ENCODE measurements around the gene NPPB. TPM values are rescaled to one million over a fixed set of nuclear protein-coding genes. Genes with fewer than 3 reads are reported as not detected.
A peak's percentile ranks its signal among the peaks of the same experiment; 100 is the strongest.

NPPB gene
- total RNA-seq, 4 donors from 2014 or later = not detected

- no peaks in the 10 kb centered on the region for H3K36me3 ChIP-seq
- peaks cover 0 to 4% of the 10 kb centered on the region in 2 donors for H3K27me3 ChIP-seq
- no peak overlapping the region for H3K4me3 ChIP-seq
- WGBS, 2 donors = 86 to 89% methylated on average over 3 of the region's 3 CpGs
- H3K4me1 ChIP-seq = no peaks in the 10 kb centered on the region
- TF ChIP-seq POLR2A (IDR thresholded peaks at IDR 0.05) (no peak), EP300 (IDR thresholded peaks at IDR 0.05) (no peak), CTCF (IDR thresholded peaks at IDR 0.05) (no peak)
- DNase-seq (ENCODE audit: low spot score in 2 of 2) = no peak
- H3K27ac ChIP-seq = no peak overlapping the region
- H3K9me3 ChIP-seq = no peaks in the 10 kb centered on the region
These were observed 10.4 kb upstream of the NPPB start for GRCh38 chr1:11869104-11869503.

- 75 to 76% methylated on average over 13 of the region's 13 CpGs for WGBS, 2 donors
- H3K4me1 ChIP-seq = no peaks in the 10 kb centered on the region
- no peaks in the 10 kb centered on the region for H3K36me3 ChIP-seq
- no peaks in the 10 kb centered on the region for H3K9me3 ChIP-seq
- peaks cover 0 to 4% of the 10 kb centered on the region in 2 donors for H3K27me3 ChIP-seq
- H3K4me3 ChIP-seq = no peak overlapping the region
- H3K27ac ChIP-seq = no peak overlapping the region
- no peak for TF ChIP-seq POLR2A (IDR thresholded peaks at IDR 0.05)
- DNase-seq (ENCODE audit: low spot score in 2 of 2) = no peak
These were observed 9.7 kb upstream of the NPPB start for GRCh38 chr1:11868331-11868980.

- no peak for TF ChIP-seq POLR2A (IDR thresholded peaks at IDR 0.05)
- TF ChIP-seq EP300 (IDR thresholded peaks at IDR 0.05) = no peak
- TF ChIP-seq CTCF (IDR thresholded peaks at IDR 0.05) = no peak
- Histone ChIP-seq H3K9me3 (no peaks in the 10 kb centered on the region), H3K27ac (no peak overlapping the region), H3K4me3 (no peak overlapping the region), H3K4me1 (peaks cover 0 to 8% (median 0%) of the 10 kb centered on the region in 4 donors), H3K36me3 (no peaks in the 10 kb centered on the region), H3K27me3 (peaks cover 0 to 34% of the 10 kb centered on the region in 2 donors)
- DNase-seq (ENCODE audit: low spot score in 2 of 2) = no peak
- 40 to 45% methylated on average over 6 of the region's 6 CpGs for WGBS, 2 donors
These were observed 4.1 kb upstream of the NPPB start for GRCh38 chr1:11862890-11863289.

- H3K27ac ChIP-seq = no peak overlapping the region
- 62 to 73% methylated on average over 1 of the region's 1 CpG for WGBS, 2 donors
- H3K36me3 ChIP-seq = no peaks in the 10 kb centered on the region
- H3K9me3 ChIP-seq = no peaks in the 10 kb centered on the region
- no peak overlapping the region for H3K4me3 ChIP-seq
- DNase-seq (ENCODE audit: low spot score in 2 of 2) = no peak
- peaks cover 0 to 50% of the 10 kb centered on the region in 2 donors for H3K27me3 ChIP-seq
- TF ChIP-seq CTCF (IDR thresholded peaks at IDR 0.05) = no peak
- no peak for TF ChIP-seq EP300 (IDR thresholded peaks at IDR 0.05)
- no peak for TF ChIP-seq POLR2A (IDR thresholded peaks at IDR 0.05)
- H3K4me1 ChIP-seq = peaks cover 0 to 8% (median 0%) of the 10 kb centered on the region in 4 donors
These were observed 1.8 kb upstream of the NPPB start for GRCh38 chr1:11860587-11860986.

- H3K27ac ChIP-seq = no peak overlapping the region
- H3K27me3 ChIP-seq = peaks cover 0 to 50% of the 10 kb centered on the region in 2 donors
- H3K36me3 ChIP-seq = no peaks in the 10 kb centered on the region
- peaks cover 0 to 8% (median 0%) of the 10 kb centered on the region in 4 donors for H3K4me1 ChIP-seq
- H3K4me3 ChIP-seq = no peak overlapping the region
- H3K9me3 ChIP-seq = no peaks in the 10 kb centered on the region
- 65 to 68% methylated on average over 2 of the region's 2 CpGs for WGBS, 2 donors
- TF ChIP-seq EP300 (IDR thresholded peaks at IDR 0.05) = no peak
- no peak for DNase-seq (ENCODE audit: low spot score in 2 of 2)
These were observed 1.3 kb upstream of the NPPB start for GRCh38 chr1:11860083-11860482.

- H3K27ac ChIP-seq = no peak overlapping the region
- TF ChIP-seq POLR2A (IDR thresholded peaks at IDR 0.05) (no peak), EP300 (IDR thresholded peaks at IDR 0.05) (no peak), CTCF (IDR thresholded peaks at IDR 0.05) (peak in 2 of 5 experiments; percentile 8 to 22)
- WGBS, 2 donors = 3 to 5% methylated on average over 48 to 53 of the region's 53 CpGs
- no peak for DNase-seq (ENCODE audit: low spot score in 2 of 2)
- H3K4me3 ChIP-seq = no peak overlapping the region
- no peaks in the 10 kb centered on the region for H3K9me3 ChIP-seq
- peaks cover 0 to 8% (median 0%) of the 10 kb centered on the region in 4 donors for H3K4me1 ChIP-seq
- H3K36me3 ChIP-seq = no peaks in the 10 kb centered on the region
- H3K27me3 ChIP-seq = peaks cover 0 to 59% of the 10 kb centered on the region in 2 donors
These were observed 475 bp upstream of the NPPB start for GRCh38 chr1:11858968-11859871.

Measured in tibial nerve (tissue), 4 donors.